ENCODE data around the gene ATP6AP1. TPM values are rescaled to one million over a fixed set of nuclear protein-coding genes. Genes with fewer than 3 reads are reported as not detected.

The ATP6AP1 gene
- total and polyA plus RNA-seq, 9 of the 15 experiments (the other 6 are each of a cell fraction or from before 2014, with no cell fraction given) = 8.3 to 90.5 (median 52.9) TPM

- TF ChIP-seq MBD1 (CRISPR knock-in tag; IDR thresholded peaks at IDR 0.05) (no peak), ZNF699 (CRISPR knock-in tag; IDR thresholded peaks at IDR 0.05; ENCODE audit: insufficient replicate concordance) (no peak), ZNF347 (CRISPR knock-in tag; IDR thresholded peaks at IDR 0.05; ENCODE audit: low read depth) (no peak), RB1 (IDR thresholded peaks at IDR 0.05; ENCODE audit: low read depth) (peak; percentile 79; the same call in 1 of the 2 replicates), CXXC5 (CRISPR knock-in tag; IDR thresholded peaks at IDR 0.05) (peak; percentile 87), ZNF79 (CRISPR knock-in tag; IDR thresholded peaks at IDR 0.05; ENCODE audit: low read depth) (no peak), ZBTB1 (CRISPR knock-in tag; IDR thresholded peaks at IDR 0.05; ENCODE audit: borderline replicate concordance, low read depth) (no peak), ZNF282 (CRISPR knock-in tag; IDR thresholded peaks at IDR 0.05) (no peak), ZNF318 (IDR thresholded peaks at IDR 0.05; ENCODE audit: borderline replicate concordance in 1 of 2, low read depth in 1 of 2) (no peak), MBD2 (IDR thresholded peaks at IDR 0.05; ENCODE audit: borderline replicate concordance, low read depth) (no peak), TGIF2 (CRISPR knock-in tag; IDR thresholded peaks at IDR 0.05) (no peak), CHAMP1 (IDR thresholded peaks at IDR 0.05) (no peak), ZFX (CRISPR knock-in tag; IDR thresholded peaks at IDR 0.05) (peak; percentile 53)
- TF ChIP-seq, protein P1, sequence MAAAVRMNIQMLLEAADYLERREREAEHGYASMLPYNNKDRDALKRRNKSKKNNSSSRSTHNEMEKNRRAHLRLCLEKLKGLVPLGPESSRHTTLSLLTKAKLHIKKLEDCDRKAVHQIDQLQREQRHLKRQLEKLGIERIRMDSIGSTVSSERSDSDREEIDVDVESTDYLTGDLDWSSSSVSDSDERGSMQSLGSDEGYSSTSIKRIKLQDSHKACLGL (CRISPR knock-in tag; IDR thresholded peaks at IDR 0.05; ENCODE audit: borderline replicate concordance, poor library complexity, severe bottlenecking) = no peak
Observed at GRCh38 chrX:154443992-154444754, 15.7 kb downstream of the ATP6AP1 start, which contains the start of gene FAM50A (continued).

All from K562 (cell line).